A673 (cell line): ENCODE results near the gene N4BP2. TPM values are rescaled to one million over a fixed set of nuclear protein-coding genes. Genes with fewer than 3 reads are reported as not detected.
A peak's percentile ranks its signal among the peaks of the same experiment; 100 is the strongest.

Experiments used
- BruUV-seq: library from RNA; stranded (reverse); fragments of 400-500 nt; replicated peaks from 2 replicates; lab custom pipeline; 2021; lab: Mats Ljungman, UMichigan
- CTCF ChIA-PET: fragments of 300-600 bp; sonication (Branson Sonifier 250); formaldehyde crosslinking; loops from one replicate; lab custom pipeline; 2022; ENCODE audit warnings: antibody characterized with exemption; lab: Charles Lee
- POLR2A ChIA-PET: fragments of 300-600 bp; sonication (Branson Sonifier 250); formaldehyde crosslinking; loops from one replicate; lab custom pipeline; 2022; ENCODE audit warnings: antibody characterized with exemption; ENCODE audit not compliant: low non-redundant PET; lab: Charles Lee
- DNase-seq: peaks from one replicate; pipeline ENCODE4 v3.0.0-alpha.2; 2015; ENCODE audit warnings: low spot score
- H3K27ac ChIP-seq: fragments of 200-600 bp; sonication (generic); 2 replicates; pipeline ENCODE4 v1.5.1; 2016; ENCODE audit warnings: mixed run types, low read depth, mild to moderate bottlenecking, mixed read lengths, antibody characterized with exemption, low read length; ENCODE audit not compliant: poor library complexity, severe bottlenecking
- H3K27me3 ChIP-seq: fragments of 200-600 bp; sonication (generic); replicated peaks from 2 replicates; pipeline ENCODE4 v1.6.1; 2017; ENCODE audit warnings: mixed run types, low read depth, mild to moderate bottlenecking, mixed read lengths, antibody characterized with exemption, low read length; ENCODE audit not compliant: insufficient read depth, poor library complexity
- H3K36me3 ChIP-seq: fragments of 200-600 bp; sonication (generic); 2 replicates; pipeline ENCODE4 v1.6.1; 2016; ENCODE audit warnings: mixed run types, mild to moderate bottlenecking, mixed read lengths, antibody characterized with exemption, low read length; ENCODE audit not compliant: insufficient read depth, poor library complexity, severe bottlenecking
- H3K4me1 ChIP-seq: fragments of 200-600 bp; sonication (generic); 2 replicates; pipeline ENCODE4 v1.6.1; 2017; ENCODE audit warnings: mixed run types, mild to moderate bottlenecking, mixed read lengths, antibody characterized with exemption, low read length; ENCODE audit not compliant: insufficient read depth, poor library complexity, severe bottlenecking
- H3K4me3 ChIP-seq: fragments of 200-600 bp; sonication (generic); 2 replicates; pipeline ENCODE4 v1.5.1; 2016; ENCODE audit warnings: low read depth, mixed run types, mild to moderate bottlenecking, mixed read lengths, low read length; ENCODE audit not compliant: poor library complexity, severe bottlenecking
- H3K9me3 ChIP-seq: fragments of 200-600 bp; sonication (generic); 2 replicates; pipeline ENCODE4 v1.6.1; 2016; ENCODE audit warnings: mixed run types, low read depth, mild to moderate bottlenecking, mixed read lengths, antibody characterized with exemption, low read length; ENCODE audit not compliant: poor library complexity, severe bottlenecking
- EZH2 ChIP-seq: fragments of 200-600 bp; sonication (generic); IDR thresholded peaks from 2 replicates; pipeline ENCODE4 v1.6.1; 2017; ENCODE audit warnings: borderline replicate concordance, low read depth, mild to moderate bottlenecking, mixed read lengths, antibody characterized with exemption, low read length; ENCODE audit not compliant: poor library complexity, severe bottlenecking
- intact Hi-C: fragments of 100-400 bp; cut with micrococcal nuclease; formaldehyde crosslinking; loops from one replicate; pipeline ENCODE4 v1.10.0; 2022; ENCODE audit not compliant: unreplicated experiment
- total RNA-seq: library from RNA; stranded (reverse); gene quantifications from 2 replicates; pipeline ENCODE4 v1.2.3, GENCODE V29; 2021
- TF ChIP-seq, protein P1 (sequence below): fragments of 300-800, 200-600 bp; sonication (generic); conservative IDR thresholded peaks from 2 replicates; pipeline ENCODE4 v1.5.1; 2017; ENCODE audit warnings: low read depth, mild to moderate bottlenecking, antibody characterized with exemption, low read length, moderate library complexity, mixed read lengths

N4BP2 gene
- total RNA-seq, 1 experiment from 2014 or later: 21.3 TPM

DNA sequence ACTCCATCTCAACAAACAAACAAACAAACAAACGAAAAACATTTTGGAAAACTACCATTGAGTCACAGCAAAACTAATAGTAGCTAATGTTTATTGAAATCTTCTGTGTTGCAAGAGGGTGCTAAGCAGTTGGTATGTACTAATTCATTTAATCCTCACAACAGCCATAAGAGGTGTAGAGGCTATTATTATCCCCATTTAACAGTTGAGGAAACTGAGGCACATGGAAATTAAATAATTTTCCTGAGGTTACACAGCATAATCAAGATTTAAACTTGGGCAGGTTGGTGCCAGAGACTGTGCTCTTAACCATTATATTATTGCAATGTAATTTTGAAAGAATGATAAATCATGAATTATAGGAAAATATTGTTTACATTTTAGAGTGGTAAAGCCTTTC is 122.7 kb downstream of the N4BP2 start:
- ChIA-PET POLR2A (interaction anchor here (0.7 kb wide), 1 partner anchor 30 kb away, joined by 10 read pairs; no protein-coding TSS in a partner anchor), CTCF (no interaction called here)
- no peak for DNase-seq
- Histone ChIP-seq H3K9me3 (no peaks in the 10 kb centered on the region), H3K27ac (peak overlapping the region; percentile 80), H3K4me1 (peaks cover 42% of the 10 kb centered on the region), H3K27me3 (no peaks in the 10 kb centered on the region), H3K36me3 (no peaks in the 10 kb centered on the region), H3K4me3 (no peak overlapping the region)
- TF ChIP-seq, protein P1, sequence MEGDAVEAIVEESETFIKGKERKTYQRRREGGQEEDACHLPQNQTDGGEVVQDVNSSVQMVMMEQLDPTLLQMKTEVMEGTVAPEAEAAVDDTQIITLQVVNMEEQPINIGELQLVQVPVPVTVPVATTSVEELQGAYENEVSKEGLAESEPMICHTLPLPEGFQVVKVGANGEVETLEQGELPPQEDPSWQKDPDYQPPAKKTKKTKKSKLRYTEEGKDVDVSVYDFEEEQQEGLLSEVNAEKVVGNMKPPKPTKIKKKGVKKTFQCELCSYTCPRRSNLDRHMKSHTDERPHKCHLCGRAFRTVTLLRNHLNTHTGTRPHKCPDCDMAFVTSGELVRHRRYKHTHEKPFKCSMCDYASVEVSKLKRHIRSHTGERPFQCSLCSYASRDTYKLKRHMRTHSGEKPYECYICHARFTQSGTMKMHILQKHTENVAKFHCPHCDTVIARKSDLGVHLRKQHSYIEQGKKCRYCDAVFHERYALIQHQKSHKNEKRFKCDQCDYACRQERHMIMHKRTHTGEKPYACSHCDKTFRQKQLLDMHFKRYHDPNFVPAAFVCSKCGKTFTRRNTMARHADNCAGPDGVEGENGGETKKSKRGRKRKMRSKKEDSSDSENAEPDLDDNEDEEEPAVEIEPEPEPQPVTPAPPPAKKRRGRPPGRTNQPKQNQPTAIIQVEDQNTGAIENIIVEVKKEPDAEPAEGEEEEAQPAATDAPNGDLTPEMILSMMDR: no peak
- TF ChIP-seq EZH2: no peak
- BruUV-seq: no TSS peak
- intact Hi-C loops: no loop called here

DNA sequence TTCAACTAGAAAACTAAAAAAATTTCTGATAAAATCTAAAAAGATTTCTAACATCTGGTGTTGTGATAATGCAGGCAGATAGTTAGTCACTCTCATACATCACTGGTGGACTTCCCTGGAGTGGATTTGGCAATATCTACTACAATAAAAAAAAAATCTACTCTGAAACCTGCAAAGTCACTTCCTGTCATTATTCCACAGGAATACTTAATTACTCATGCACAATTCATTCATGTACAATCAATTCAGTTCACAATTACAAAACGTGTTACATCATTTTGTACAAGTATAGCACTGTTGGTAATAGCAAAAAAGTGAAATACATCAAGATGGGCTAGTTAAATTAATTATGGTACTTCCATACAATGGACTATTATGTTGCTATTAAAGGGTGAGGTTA is 123.7 kb downstream of the N4BP2 start:
- intact Hi-C loops: no loop called here
- no peaks in the 10 kb centered on the region for H3K9me3 ChIP-seq

DNA sequence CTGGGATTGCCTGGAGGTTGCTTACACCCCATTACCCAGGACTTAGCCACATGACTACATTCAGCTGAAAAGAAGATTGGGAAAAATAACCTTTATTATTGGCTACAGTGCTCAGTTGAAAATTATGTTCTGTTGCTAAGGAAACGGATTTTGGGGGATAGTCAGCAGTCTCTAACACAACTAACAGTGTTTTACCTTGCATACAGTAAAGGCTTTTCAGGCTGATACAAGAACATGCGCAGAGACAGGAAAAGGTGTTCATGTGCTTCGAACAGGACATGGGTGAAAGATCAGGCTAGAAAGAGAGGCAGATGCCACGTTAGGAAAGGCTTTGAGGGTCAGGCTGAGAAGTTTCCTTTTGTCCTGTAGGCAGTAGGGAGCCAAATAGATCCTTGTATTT is 125.4 kb downstream of the N4BP2 start:
- intact Hi-C loops: no loop called here
- no TSS peak for BruUV-seq
- no peak for DNase-seq
- ChIA-PET CTCF (no interaction called here), POLR2A (no interaction called here)
- peak overlapping the region; percentile 80 for H3K27ac ChIP-seq
- no peaks in the 10 kb centered on the region for H3K9me3 ChIP-seq
- H3K36me3 ChIP-seq: no peaks in the 10 kb centered on the region
- TF ChIP-seq, protein P1: no peak
- TF ChIP-seq EZH2: no peak
- H3K27me3 ChIP-seq: no peaks in the 10 kb centered on the region
- peaks cover 54% of the 10 kb centered on the region for H3K4me1 ChIP-seq
- H3K4me3 ChIP-seq: no peak overlapping the region

More for the DNA sequence above, 123.7 kb downstream of the N4BP2 start:
- Histone ChIP-seq H3K4me3 (no peak overlapping the region), H3K27ac (peak overlapping the region; percentile 80), H3K36me3 (no peaks in the 10 kb centered on the region), H3K4me1 (peaks cover 48% of the 10 kb centered on the region), H3K27me3 (no peaks in the 10 kb centered on the region)
- no TSS peak for BruUV-seq
- DNase-seq: peak; percentile 88
- CTCF ChIA-PET: no interaction called here
- POLR2A ChIA-PET: no interaction called here
- TF ChIP-seq, protein P1: no peak
- TF ChIP-seq EZH2: no peak
